ENCODE measurements around the gene EVX1.

Gene EVX1

DNA sequence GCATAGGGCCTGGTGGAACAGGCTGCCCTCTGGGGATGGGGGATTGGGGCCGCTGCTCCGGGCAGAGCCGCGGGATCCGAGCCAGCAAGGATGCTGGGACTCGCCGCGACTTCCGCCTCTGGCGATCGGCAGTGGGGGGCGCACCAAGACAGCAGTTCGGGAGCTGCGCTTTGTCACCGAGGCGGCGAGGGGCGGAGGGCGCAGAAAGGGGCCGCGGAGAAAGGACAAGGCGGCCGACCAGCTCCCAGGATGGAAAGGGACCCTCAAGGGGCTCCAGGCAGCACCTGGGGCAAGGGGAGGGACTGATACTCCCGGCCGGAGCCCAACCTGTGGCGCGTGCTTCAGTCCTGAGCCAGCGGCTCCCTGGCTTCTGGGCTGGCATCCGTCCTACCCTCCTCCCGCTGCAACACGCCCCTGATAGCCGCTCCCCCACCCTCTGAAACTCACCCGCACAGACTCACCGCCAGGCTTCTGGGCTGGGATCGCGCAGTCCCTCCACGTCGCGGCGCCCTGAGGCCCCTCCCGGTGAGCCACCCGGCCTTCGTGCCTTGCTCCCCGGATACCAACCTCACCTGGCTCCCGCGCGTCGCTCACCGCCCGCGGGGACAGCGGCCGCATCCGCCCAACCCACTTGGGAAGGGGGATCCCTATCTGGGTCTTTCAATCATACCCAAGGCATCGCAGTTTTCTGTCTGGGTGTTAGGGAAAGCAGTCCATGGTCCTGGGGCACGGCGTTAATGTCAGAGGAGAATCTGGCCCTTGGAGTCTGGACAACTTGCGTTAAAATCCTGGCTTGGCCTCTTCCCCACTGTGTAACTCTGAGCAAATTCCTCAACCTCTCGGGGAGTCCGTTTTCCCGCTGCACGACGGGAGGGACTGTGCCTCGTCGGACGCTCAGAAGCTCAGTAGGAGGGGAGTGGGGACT, 7.0 kb upstream of the EVX1 start:
- DNase-seq (ENCODE audit: low spot score), result no peak

DNA sequence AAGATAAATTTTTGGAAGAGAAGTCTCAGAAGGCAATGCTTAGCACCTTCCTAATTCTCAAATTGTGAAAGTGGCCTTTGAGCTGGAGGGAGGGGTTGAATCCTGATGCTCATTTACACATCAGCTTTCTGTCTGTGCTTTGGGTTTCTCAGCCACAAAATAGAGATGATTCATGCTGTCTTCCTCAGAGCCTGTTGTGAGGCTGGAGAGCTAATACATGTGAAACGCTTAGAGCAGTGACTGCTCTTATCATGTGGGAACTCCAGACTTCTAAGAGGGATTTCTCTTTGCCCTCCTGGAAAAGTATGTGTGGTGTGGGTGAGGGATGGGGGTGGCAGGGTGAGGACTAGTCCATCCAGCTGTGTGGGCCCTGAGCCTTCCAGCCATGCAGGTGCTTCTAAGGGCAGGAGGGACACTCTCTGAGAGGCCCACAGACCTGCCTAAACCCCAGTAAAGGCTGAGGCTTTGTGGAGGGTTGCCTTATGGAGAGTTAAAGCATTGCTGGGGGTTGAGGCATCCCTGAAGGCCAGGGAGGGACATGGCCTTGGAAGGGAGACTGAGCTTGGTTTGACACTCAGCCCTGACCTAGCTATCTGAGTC, 4.8 kb upstream of the EVX1 start:
- DNase-seq (ENCODE audit: low spot score), result no peak

GRCh38 chr7:27238979-27239386, 3.6 kb upstream of the EVX1 start:
- no peak for DNase-seq (ENCODE audit: low spot score)

DNA sequence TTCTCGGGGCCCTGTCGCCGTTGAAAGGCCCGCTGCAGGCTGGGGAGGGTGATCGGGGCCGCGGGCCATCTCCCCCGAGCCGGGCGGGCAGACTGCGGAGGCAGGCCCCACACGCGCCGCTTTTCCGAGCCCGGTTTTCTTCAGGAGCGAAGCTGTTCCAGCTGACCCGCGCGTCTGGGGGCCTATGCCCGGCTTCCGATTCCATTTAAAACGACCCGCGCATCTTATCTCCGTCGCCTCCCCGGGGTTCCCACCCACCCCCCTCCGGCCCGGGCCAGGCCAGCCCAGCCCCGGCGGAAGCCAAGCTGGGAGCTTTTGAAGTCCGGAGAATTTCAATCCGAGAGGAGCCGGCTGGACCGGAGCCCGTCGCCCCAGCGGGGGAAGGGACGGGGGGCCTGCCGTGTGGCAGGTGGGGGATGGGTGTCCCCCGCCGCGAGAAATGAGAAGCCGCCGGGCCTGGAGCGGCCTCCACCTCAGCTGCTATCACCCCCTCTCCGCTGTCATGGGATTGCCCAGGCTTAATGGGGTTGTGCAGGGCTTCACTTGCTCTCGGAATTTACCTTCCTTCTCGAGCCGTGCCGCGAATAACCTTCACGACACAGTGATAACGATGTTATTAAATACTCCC, 3.1 kb upstream of the EVX1 start:
- DNase-seq (ENCODE audit: low spot score), result no peak

GRCh38 chr7:27240015-27240731, 2.4 kb upstream of the EVX1 start:
- no peak for DNase-seq (ENCODE audit: low spot score)

- no peak for DNase-seq (ENCODE audit: low spot score)
These were observed 1.2 kb upstream of the EVX1 start for GRCh38 chr7:27241189-27242056.

DNA sequence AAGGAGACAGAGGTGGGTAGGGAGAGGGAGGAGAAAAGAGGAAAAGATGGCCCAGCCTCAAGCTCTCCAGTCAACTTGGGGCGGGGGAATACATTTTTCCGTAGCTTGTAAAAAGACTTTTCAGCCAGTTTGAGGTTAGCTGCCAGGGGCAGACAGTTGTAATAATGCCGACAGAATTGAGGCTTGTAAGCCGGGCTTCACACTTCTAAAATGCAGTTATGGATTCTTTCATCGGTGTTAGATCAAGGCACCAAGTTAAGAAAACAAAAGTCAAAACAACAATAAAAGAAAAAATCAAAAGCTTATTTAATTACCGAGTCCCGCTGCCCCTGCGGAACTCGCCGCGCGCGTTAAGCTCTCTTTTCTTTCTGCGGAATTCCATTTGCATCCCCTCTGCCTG, 448 bp upstream of the EVX1 start:
- DNase-seq (ENCODE audit: low spot score), result no peak

- DNase-seq (ENCODE audit: low spot score), result no peak
These were observed 950 bp downstream of the EVX1 start for GRCh38 chr7:27243340-27244163.

DNA sequence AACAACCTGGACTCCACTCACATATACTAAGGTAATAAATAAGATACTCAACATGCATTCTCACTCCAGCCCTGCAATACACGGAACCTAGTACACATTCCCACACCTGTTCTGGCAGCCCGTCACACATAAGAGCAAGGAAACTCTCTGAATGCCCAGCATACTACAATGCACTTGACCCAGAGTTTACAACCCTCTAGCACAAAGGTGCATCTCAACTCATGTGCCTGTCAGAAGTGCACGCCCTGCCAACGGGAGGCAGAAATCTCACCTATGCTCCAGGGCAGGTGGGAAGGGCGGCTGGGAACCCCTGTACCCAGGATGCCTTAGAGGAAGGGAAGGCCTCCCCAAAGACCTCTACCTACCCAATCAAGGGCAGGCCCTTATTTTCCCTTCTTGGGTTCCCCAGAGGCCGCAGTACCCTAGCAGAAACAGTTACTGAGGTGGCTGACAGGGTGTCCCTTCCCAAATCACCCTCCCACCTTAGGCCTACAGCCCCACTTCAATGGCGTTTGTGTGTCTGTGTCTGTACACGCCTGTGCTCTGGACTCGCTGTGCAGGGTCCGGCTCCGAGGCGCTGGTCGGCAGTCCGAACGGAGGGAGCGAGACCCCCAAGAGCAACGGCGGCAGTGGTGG, 2.0 kb downstream of the EVX1 start:
- no peak for DNase-seq (ENCODE audit: low spot score)

- no peak for DNase-seq (ENCODE audit: low spot score)
These were observed 2.7 kb downstream of the EVX1 start for GRCh38 chr7:27245124-27245797.

- no peak for DNase-seq (ENCODE audit: low spot score)
These were observed 3.4 kb downstream of the EVX1 start for GRCh38 chr7:27245798-27246691.

- no peak for DNase-seq (ENCODE audit: low spot score)
These were observed 4.4 kb downstream of the EVX1 start for GRCh38 chr7:27247000-27247399.

GRCh38 chr7:27247452-27248426, 5.1 kb downstream of the EVX1 start:
- DNase-seq (ENCODE audit: low spot score), result no peak

- DNase-seq (ENCODE audit: low spot score), result no peak
These were observed 5.8 kb downstream of the EVX1 start for GRCh38 chr7:27248427-27248806.

- DNase-seq (ENCODE audit: low spot score), result no peak
These were observed 6.5 kb downstream of the EVX1 start for GRCh38 chr7:27248911-27249723.

All from hepatic stellate cell (primary cell).